CD4-positive, alpha-beta T cell treated with Interleukin-17A for 4 hours (primary cell): ENCODE results near the gene NCOA5.
"Not testable (repeated sequence)": the region's sequence is repeated elsewhere in the genome, so short reads cannot be mapped to it uniquely, and the experiment has no call there.

Experiments used
- DNase-seq: peaks from one replicate; pipeline ENCODE4 v3.0.0-alpha.2; 2020; ENCODE audit warnings: mixed read lengths

The NCOA5 gene

DNA sequence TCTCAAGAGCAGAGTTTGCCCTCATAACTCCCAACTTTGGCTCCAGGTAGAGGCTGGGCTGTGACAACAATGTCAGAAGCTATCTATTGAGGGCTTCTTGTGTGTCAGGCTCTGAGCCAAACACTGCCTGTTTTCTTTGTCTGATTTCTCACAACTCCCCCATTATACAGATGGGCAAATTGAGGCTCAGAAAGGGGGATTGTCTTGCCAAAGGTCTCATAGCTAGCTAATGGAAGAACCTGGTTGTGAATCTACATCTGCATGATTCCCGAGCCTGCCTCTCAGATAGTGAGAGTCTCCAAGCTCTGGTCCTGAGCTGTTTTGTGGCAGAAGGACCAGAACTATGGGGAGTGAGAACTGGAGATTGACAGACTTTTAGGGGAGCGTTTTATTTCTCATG is 29.8 kb upstream of the NCOA5 start:
- DNase-seq, result no peak

DNA sequence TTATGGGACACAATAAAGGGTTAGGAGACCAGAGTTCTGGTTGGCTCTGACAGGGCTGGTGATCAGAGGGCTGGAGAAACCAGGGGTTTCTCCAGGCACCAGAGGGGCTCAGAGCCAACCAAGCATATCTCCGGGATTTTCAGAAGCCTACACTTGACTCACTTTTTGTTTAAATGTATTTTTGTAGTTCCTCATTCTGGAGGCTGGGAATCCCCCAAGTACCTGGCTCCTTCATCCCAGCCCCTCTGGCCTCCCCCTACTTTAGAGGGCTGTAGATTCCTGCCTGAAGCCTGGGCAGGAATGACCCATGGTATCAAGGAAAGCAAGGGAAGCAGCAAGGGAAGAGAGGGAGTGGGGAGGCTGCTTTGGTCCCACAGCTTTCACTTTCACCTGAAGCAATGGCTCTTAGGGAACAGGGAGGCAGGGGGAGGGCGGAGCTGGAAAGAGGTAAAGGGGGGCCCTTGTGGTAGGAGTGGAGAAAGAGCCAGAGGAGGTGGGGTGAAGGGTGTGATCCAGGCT is 29.3 kb upstream of the NCOA5 start:
- no peak for DNase-seq

DNA sequence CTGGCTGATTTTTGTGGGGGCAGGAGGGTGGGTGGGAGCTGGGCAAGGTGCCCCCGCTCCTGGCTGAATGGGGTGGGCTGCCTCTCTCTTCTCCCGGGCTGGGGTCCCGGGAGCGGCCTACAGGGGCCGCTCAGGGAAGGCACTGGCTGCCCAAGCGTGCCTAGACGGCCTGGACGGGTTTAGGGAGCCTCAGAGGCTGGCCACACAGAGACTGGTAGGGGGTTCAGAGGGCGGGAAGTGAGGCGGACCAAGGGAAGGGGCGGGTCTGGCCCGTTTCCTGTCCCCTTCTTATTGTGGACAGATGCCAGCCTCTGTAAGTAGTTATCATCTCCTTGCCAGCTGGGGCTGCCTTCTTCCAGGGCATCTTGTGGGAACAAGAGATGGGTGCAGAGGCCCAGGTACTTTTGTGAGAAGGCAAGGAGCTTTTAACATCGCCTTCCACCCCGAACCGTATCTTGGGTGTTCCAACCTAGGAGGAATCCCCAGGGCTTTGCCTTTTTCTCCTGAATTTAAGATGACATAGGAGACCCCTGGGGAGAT is 28.8 kb upstream of the NCOA5 start:
- DNase-seq, result peak; percentile 25

GRCh38 chr20:46117704-46118467 is 28.1 kb upstream of the NCOA5 start, which contains the start of gene CD40:
TSS of gene CD40 (plus strand) at chr20:46118314. CDS start at chr20:46118344, 30 bp downstream.
- peak; percentile 85 for DNase-seq

DNA sequence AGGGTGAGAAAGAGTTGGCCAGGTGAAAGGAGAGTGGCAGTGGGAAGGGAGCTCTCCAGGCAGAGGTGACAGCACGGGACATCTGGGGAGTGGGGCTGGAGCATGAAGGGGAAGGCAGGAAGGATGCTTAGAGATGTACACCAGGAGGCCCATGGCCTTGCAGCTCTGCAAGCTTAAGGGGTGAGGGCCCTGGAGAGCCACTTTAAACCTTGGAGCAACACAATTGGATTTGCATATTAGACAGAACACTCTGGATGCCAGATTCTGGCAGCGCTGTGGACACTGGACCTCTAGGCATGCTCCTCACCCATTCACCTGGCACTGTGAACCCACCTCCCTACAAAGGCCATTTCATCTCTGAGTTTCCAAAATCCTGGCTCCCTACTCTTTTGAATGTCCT is 24.7 kb upstream of the NCOA5 start:
- DNase-seq, result no peak

GRCh38 chr20:46113113-46113470 is 23.3 kb upstream of the NCOA5 start:
- DNase-seq, result no peak

DNA sequence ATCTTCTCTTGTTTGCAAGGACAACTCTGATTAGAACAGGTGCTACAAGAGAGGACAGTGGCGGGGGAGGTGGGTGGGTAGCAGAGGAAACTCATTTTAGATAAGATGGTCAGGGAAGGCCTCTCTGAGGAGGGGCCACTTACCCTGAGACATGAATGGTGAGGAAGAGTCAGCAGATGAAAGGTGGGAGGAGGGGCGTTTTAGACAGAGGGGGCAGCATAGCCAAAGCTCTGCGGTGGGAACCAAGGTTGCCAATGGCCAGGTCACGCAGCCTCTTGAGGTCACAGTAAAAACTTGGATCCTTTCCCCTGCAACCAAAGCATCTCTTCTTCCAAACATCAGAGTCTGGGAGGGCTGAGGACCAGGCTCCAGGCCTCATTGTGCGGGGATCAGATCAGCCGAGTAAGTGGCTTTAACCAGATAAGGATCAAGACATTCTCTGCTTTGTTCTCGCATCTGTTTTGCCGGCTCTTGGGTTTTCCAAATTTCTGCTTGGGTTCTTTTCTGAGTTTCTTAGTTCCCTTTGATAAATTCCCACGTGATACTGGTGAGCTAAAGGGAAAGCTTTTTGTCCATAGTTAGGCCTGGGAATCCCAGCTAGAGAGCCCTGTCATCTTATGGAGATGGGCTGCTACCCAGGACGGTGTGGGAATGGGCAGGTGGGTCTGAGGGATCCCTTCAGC is 22.8 kb upstream of the NCOA5 start:
- DNase-seq, result no peak

DNA sequence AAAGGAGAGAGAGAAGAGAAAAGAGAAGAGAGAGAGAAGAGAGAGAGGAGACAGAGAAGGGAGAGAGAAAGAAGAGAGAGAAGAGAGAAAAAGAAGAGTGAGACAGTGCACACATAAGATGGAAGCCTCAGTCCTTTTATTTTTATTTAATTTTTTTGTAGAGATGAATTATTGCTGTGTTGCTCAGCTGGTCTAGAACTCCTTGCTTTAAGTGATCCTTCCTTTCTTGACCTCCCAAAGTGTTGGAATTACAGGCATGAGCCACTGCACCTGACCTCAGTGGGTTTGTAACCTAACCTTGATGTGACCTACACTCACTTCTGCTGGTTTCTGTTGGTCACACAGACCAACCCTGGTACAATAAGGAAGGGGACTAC is 22.1 kb upstream of the NCOA5 start:
- DNase-seq, result no peak

DNA sequence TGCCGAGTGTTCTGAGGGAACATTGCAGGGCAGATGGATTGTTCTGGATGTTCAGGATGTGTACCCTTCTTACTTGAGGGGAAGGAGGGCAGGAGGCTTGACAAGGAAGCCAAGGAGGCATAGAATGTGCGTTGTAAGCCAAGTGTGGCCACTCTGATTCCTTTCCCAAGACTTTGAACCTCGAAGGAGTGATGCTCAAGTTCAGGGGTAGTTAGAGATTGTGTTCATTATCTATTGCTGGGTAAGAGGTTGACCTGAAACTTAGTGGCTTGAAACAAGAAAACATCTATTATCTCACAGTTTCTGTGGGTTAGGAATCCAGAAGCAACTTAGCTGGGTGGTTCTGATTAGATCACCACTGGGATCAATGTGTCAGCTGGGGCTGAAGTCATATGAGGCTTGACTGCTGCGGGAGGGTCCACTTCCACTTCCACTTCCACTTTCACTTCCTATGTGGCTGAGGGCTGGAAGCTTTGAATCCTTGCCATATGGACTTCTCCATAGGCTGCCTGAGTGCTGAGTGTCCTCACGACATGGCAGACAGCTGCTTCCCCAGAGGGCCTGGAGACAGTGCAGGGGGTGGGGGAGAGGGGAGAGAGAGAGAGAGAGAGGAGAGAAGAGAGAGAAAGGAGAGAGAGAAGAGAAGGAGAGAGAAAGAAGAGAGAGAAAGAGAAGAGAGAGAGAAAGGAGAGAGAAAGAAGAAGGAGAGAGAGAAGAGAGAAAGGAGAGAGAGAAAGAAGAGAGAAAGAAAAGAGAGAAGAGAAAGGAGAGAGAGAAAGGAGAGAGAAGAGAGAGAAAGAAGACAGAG is 21.5 kb upstream of the NCOA5 start:
- no peak for DNase-seq

DNA sequence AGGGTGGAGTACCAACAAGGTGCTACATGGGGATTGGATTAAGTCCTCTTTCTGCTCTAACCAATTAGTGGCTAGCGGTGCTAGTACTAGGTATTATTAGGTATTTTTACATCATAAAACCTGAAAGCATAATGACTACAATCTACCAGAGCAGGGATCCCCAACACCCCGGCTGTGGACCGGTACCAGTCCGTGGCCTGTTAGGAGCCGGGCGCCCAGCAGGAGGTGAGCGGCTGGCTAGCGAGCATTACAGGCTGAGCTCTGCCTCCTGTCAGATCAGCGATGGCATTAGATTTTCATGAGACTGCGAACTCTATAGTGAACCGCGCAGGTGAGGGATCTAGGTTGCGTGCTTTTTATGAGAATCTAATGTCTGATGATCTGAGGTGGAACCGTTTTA is 19.2 kb upstream of the NCOA5 start:
- DNase-seq, result no peak

DNA sequence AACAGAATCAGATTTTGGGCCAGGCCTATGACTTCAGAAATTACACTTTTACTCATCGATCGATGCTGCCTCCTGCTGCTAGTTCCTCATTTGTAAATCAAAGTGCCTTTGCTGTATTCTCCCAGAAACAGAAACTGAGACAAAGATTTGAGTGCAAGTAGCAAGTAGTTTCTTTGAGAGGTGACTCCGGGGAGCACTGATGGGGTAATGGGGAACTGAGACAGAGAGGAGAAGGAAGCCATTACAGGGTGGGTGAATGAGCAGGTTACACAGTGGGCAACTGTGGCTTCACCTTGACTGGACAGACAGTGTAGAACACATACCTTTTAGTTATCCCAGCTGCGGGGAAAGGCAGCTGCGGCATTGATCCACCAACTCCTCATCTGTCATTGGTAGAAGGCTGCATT is 18.7 kb upstream of the NCOA5 start:
- no peak for DNase-seq

GRCh38 chr20:46107061-46107460 is 17.3 kb upstream of the NCOA5 start:
- no peak for DNase-seq

DNA sequence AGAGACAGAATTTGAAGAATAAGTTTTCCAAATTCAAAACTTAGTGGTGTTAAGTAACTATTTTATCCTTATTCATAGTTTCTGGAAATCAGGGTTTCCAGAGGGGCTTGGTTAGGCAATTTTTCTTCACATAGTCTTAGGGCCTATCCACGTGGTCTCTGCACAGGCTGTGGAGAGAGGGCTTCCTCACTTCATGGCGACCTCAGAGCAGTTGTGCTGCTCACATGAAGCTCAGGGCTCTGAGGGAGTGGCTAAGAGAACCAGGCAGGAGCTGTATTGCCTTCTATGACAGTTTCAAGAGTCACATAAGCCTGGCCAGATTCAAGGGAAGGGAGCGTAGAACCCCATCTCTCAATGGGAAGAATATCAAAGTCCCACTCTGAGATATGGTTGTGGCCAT is 14.5 kb upstream of the NCOA5 start:
- DNase-seq, result no peak

DNA sequence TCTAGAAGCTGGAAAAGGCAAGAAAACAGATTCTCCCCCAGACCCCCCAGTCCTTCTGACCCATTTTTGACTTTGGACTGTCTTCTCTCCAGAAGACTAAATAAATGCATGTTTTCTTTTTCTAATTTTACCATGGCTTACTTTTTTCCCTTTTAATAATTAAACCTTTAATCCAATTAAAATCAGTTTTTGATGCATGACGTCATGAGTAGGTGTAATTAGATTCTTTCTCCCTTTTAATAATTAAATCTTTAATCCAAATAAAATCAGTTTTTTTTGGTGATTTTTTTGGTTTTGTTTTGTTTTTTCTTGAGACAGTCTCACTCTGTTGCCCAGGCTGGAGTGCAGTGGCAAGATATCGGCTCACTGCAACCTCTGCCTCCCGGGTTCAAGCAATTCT is 13.2 kb upstream of the NCOA5 start:
- DNase-seq, result no peak

DNA sequence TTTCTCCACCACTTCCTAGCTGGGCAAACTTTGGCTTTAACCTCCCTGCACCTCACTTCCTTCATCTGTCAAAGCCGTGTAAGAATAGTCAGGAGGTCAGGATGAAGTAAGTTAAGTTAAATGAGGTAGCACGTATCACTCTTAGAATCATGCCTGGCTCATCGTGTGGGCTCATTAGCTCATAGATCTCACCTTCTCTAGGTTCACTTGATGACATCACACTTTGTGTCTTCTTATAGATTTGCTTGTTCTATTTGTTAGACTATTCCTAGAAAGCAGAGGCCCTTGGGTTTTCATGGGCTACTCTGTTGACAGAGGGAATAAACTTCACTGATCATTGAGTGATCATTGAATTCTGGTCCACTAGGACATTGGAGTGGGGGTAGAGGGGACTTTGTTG is 12.2 kb upstream of the NCOA5 start:
- DNase-seq, result no peak

DNA sequence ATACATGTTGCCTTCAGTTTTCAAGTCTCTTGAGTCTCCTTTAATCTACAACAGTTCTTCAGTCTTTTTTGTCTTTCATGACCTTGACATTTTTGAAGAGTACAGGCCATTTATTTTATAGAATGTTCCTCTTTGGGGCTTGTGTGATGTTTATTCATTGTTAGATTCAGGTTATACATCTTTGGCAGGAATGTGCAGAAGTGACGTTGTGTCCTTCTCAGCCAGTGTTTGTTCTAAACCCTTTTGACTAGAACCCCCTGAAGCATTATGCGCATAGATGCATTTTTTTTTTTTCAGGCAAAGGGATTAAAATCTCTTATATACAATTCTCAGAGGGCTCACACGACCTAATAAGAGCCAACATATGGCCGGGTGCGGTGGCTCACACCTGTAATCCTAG is 11.2 kb upstream of the NCOA5 start:
- no peak for DNase-seq

DNA sequence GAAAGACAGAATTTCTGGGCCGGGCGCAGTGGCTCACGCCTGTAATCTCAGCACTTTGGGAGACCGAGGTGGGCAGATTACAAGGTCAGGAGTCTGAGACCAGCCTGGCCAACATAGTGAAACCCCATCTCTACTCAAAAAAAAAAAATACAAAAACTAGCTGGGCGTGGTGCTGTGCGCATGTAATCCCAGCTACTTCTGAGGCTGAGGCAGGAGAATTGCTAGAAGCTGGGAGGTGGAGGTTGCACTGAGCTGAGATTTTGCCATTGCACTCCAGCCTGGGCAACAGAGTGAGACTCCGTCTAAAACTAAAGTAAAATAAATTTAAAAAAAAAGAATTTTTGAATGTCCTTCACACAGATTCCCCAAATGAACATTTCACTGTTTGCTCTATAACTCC is 10.7 kb upstream of the NCOA5 start:
- not testable (repeated sequence) for DNase-seq

DNA sequence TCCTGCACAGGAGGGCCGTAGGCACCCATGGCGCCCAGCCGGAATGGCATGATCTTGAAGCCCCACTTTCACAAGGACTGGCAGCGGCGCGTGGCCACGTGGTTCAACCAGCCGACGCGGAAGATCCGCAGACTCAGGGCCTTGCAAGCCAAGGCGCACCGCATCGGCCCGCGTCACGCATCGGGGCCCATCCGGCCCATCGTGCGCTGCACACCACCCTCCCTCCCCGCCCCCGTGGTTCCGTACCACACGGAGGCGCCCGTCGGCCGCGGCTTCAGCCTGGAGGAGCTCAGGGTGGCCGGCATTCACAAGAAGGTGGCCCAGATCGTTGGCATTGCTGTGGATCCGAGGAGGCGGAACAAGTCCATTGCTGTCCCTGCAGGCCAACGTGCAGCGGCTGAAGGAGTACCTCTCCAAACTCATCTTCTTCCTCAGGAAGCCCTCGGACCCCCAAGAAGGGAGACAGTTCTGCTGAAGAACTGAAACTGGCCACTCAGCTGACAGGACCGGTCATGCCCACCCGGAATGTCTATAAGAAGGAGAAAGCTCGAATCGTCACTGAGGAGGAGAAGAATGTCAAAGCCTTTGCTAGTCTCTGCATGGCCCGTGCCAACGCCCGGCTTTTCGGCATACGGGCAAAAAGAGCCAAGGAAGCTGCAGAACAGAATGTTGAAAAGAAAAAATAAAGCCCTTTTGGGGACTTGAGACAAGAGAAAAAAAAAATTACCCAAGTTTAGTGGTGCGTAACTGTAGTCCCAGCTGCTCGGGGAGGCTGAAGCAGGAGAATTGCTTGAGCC is 9.9 kb upstream of the NCOA5 start:
- no peak for DNase-seq

GRCh38 chr20:46093531-46093930 is 3.8 kb upstream of the NCOA5 start:
- DNase-seq, result no peak

- DNase-seq, result not testable (repeated sequence)
Measured at GRCh38 chr20:46091622-46092535, 2.1 kb upstream of the NCOA5 start.

- DNase-seq, result no peak
Measured at GRCh38 chr20:46089167-46089416, 670 bp downstream of the NCOA5 start.
